GM12801 (cell line): ENCODE measurements around the gene PITPNM3.

Experiments used
- CTCF ChIP-seq: IDR thresholded peaks from one replicate; pipeline ENCODE4 v1.5.1; 2011; ENCODE audit warnings: control low read depth; ENCODE audit not compliant: insufficient read length; ENCODE audit errors: extremely low read depth

The PITPNM3 gene

GRCh38 chr17:6528557-6528956, 27.8 kb downstream of the PITPNM3 start:
- TF ChIP-seq CTCF: no peak

GRCh38 chr17:6526362-6527152, 29.8 kb downstream of the PITPNM3 start:
- TF ChIP-seq CTCF: no peak

- no peak for TF ChIP-seq CTCF
These were observed 30.6 kb downstream of the PITPNM3 start for GRCh38 chr17:6525731-6526130.

- no peak for TF ChIP-seq CTCF
These were observed 31.2 kb downstream of the PITPNM3 start for GRCh38 chr17:6525141-6525540.

GRCh38 chr17:6524520-6524919, 31.8 kb downstream of the PITPNM3 start:
- no peak for TF ChIP-seq CTCF

- TF ChIP-seq CTCF: no peak
These were observed 32.5 kb downstream of the PITPNM3 start for GRCh38 chr17:6523809-6524355.

- no peak for TF ChIP-seq CTCF
These were observed 33.0 kb downstream of the PITPNM3 start for GRCh38 chr17:6523330-6523729.
